Right atrium auricular region (tissue), 2 donors: Measurements from ENCODE around the gene CHIT1. TPM values are rescaled to one million over a fixed set of nuclear protein-coding genes. Genes with fewer than 3 reads are reported as not detected.

Experiments used
- DNase-seq: peaks from one replicate; pipeline ENCODE4 v3.0.0-alpha.2; 2019; ENCODE audit warnings: low spot score
- H3K27ac ChIP-seq, 2 donors: fragments of 200-600 bp; sonication (generic); 1 replicate in 1 of 2; 2 replicates in 1 of 2; pipeline ENCODE4 v1.5.1; 2016 to 2019
- H3K27me3 ChIP-seq, 2 donors: fragments of 200-600 bp; sonication (generic); one replicate each; pipeline versions ENCODE4 v1.5.1 to v1.6.0; 2017 to 2019
- H3K36me3 ChIP-seq: fragments of 200-600 bp; sonication (generic); one replicate; pipeline ENCODE4 v1.5.1; 2016
- H3K4me1 ChIP-seq, 2 donors: fragments of 200-600 bp; sonication (generic); one replicate each; pipeline versions ENCODE4 v1.5.1 to v1.6.0; 2017 to 2019
- H3K4me3 ChIP-seq, 2 donors: fragments of 200-600 bp; sonication (generic); 1 replicate in 1 of 2; 2 replicates in 1 of 2; pipeline ENCODE4 v1.5.1; 2017 to 2019; ENCODE audit warnings: mild to moderate bottlenecking in 1 of 2, moderate library complexity in 1 of 2
- H3K9me3 ChIP-seq, 2 donors: fragments of 200-600 bp; sonication (generic); one replicate each; pipeline ENCODE4 v1.5.1; 2019
- CTCF ChIP-seq, 2 donors: fragments of 200-600 bp; sonication (generic); IDR thresholded peaks; one replicate each; pipeline ENCODE4 v1.5.1; 2019; ENCODE audit warnings: antibody characterized with exemption in 2 of 2
- total RNA-seq, 2 donors: library from RNA; depleted of rRNA; stranded (reverse); fragments of >200 nt; gene quantifications; one replicate each; pipeline ENCODE4 v1.1.0, GENCODE V29; 2016

CHIT1 gene
- total RNA-seq, 2 donors from 2014 or later = not detected

GRCh38 chr1:203185061-203185461 is 44.4 kb downstream of the CHIT1 start:
- no peak for DNase-seq
- Histone ChIP-seq H3K36me3 (no peaks in the 10 kb centered on the region), H3K27ac (no peak overlapping the region), H3K9me3 (no peaks in the 10 kb centered on the region), H3K4me3 (no peak overlapping the region), H3K4me1 (peaks cover 0 to 7% of the 10 kb centered on the region in 2 donors), H3K27me3 (no peaks in the 10 kb centered on the region)
- TF ChIP-seq CTCF (IDR thresholded peaks at IDR 0.05) = no peak

GRCh38 chr1:203184467-203184866 is 45.0 kb downstream of the CHIT1 start:
- no peak for DNase-seq
- Histone ChIP-seq H3K9me3 (no peaks in the 10 kb centered on the region), H3K27me3 (no peaks in the 10 kb centered on the region), H3K4me1 (peaks cover 0 to 7% of the 10 kb centered on the region in 2 donors), H3K4me3 (no peak overlapping the region), H3K36me3 (no peaks in the 10 kb centered on the region), H3K27ac (no peak overlapping the region)
- no peak for TF ChIP-seq CTCF (IDR thresholded peaks at IDR 0.05)

- no peak overlapping the region for H3K4me3 ChIP-seq
- no peaks in the 10 kb centered on the region for H3K9me3 ChIP-seq
- H3K4me1 ChIP-seq = peaks cover 0 to 7% of the 10 kb centered on the region in 2 donors
- no peaks in the 10 kb centered on the region for H3K27me3 ChIP-seq
- no peak for TF ChIP-seq CTCF (IDR thresholded peaks at IDR 0.05)
- no peaks in the 10 kb centered on the region for H3K36me3 ChIP-seq
- DNase-seq = no peak
- no peak overlapping the region for H3K27ac ChIP-seq
Measured at GRCh38 chr1:203183828-203184227, 45.6 kb downstream of the CHIT1 start.

- peaks cover 0 to 7% of the 10 kb centered on the region in 2 donors for H3K4me1 ChIP-seq
- no peak overlapping the region for H3K4me3 ChIP-seq
- no peaks in the 10 kb centered on the region for H3K9me3 ChIP-seq
- no peak for TF ChIP-seq CTCF (IDR thresholded peaks at IDR 0.05)
- no peaks in the 10 kb centered on the region for H3K27me3 ChIP-seq
- no peaks in the 10 kb centered on the region for H3K36me3 ChIP-seq
- DNase-seq = no peak
- H3K27ac ChIP-seq = no peak overlapping the region
Measured at GRCh38 chr1:203182387-203182953, 47.0 kb downstream of the CHIT1 start.

- H3K27me3 ChIP-seq = no peaks in the 10 kb centered on the region
- no peak for DNase-seq
- TF ChIP-seq CTCF (IDR thresholded peaks at IDR 0.05) = no peak
- H3K9me3 ChIP-seq = no peaks in the 10 kb centered on the region
- H3K36me3 ChIP-seq = no peaks in the 10 kb centered on the region
- H3K4me3 ChIP-seq = no peak overlapping the region
- H3K4me1 ChIP-seq = peaks cover 0 to 5% of the 10 kb centered on the region in 2 donors
- no peak overlapping the region for H3K27ac ChIP-seq
Measured at GRCh38 chr1:203181586-203182386, 47.7 kb downstream of the CHIT1 start.
